Retina (tissue), 1 donor: ENCODE results near the gene CMIP.
"Not testable (repeated sequence)": the region's sequence is repeated elsewhere in the genome, so short reads cannot be mapped to it uniquely, and the experiment has no call there.

Source experiments
- DNase-seq: peaks from one replicate; pipeline ENCODE4 v3.0.0-alpha.2; 2016

Gene CMIP

DNA sequence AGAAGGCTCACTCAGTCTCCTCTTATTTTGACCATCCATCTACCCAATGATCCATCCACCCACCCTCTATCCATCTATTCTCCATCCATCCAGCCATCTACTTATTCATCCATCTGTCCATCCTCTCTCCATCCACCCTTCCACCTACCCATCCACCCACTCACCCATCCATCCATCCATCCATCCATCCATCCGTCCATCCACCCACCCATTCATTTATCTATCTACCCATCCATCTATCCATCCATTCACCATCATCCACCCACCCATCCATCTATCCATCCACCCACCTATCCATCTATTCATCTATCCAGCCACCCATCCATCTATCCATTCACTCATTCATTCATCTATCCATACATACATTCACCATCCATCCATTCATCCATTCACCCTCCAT lies 288.7 kb downstream of the CMIP start:
- DNase-seq: no peak

DNA sequence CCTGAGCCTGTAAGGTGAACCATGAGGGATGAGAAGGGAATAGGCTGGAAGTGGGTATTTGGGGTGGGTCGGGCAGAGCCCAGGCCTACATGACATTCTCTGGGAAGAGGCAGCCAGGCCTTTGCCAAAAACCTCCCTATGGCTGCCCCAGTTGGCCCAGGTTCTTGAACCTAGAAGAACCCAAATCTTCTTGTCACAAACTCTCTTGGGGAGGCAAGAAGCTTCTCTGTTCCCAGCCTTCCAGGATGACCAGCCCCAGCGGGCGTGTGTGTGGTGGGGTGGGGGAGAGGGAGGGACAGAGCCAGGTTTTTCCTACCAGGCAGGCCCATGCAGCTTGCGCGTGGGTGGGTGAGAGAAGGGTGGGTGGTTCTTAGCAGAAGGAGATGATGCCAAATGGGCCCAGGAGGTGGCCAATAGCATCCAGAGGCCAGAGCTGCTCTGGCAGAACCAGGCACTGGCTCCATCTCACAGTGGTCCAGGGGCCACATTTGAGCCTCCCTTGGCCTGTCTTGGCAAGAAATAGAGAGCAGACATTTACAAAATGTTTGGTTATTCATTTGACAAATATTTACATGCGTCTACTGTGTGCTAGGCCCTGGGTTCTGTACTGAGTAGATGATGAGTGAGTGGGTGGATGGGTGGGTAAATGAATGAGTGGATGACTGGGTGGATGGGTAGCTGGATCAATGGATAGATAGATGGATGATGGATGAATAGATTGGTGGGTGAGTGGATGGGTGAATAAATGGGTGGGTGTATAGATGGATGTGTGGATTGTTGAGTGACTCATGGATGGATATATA lies 290.2 kb downstream of the CMIP start:
- no peak for DNase-seq

DNA sequence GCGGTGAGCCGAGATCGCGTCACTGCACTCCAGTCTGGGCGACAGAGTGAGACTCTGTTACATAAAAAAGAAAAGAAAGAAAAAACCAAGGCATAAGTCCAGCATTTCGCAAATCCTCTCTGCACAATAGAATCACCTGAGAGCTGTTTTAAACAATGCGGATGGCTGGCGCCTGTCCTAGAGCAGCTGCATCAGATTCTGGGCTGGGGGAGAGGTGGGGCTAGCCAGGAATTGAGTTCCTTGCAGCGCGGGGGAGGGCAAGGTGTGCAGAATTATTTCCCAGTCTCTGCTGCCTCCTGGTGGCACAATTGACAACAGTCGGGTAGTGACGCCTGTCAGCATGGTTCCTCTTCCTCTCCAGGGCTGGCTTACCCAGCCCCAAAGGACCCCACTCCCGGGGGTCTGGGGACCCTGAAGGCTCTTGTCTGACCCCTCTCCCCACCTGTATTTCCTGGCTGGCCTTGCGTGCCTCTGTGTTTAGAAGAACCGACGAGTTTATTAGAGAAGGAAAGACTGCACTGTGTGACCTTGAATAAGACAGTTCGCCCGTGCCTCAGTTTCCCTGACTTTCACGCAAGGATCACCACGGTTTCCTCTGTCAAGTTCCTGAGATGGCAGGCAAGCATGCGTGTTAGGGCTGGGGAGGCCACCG lies 293.4 kb downstream of the CMIP start:
- peak; percentile 87 for DNase-seq

DNA sequence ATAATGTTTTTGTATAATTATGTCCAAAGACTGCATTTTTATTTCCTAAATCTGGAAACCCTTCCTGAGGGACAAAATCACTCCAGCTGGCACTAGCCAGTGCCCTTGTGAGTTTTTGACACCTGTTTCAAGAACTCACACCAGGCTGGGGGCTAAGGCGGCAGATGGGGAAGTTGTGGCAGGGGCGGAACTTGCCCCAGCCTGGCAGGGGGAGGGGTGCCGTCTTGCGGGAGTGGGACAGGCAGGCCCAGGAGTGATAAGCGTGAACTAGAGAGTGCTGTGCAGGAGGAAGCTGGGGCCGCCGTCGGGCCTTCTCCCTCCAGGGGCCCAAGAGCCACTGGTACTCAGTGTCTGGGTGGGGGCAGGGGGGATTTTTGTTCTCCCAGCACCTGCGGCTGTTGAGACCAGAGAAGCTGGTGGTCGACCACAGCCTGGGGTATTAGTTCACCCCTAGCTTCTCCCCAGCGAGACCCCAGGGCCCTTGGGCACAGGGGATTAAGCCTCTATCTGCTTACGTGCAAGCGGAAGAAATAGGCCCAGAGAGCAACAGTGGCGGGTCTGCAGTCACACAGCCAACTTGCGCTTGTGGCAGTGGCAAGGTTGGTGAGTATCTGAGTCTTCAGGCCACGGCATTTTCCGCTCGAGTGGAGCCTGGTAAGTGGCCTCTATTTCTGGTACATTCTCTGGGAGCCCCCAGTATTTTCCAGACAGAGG lies 294.3 kb downstream of the CMIP start:
- DNase-seq: no peak

DNA sequence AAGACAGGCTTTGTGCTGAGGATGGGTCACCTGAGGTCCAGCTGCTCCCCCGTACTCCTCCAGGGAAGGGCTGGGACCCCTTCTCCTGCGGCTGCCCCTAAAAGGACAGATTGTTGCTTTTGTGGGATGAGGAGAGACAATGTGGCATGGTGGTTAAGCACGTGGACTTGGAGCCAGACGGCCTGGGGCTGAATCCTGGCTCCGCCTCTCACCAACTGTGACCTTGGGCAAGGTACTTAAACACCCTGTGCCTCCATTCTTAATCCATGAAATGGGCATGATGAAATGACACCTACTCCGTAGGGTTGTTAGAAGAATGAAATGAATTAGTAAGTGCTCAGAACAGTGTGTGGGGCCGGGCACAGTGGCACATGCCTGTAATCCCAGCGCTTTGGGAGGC lies 294.9 kb downstream of the CMIP start:
- no peak for DNase-seq

DNA sequence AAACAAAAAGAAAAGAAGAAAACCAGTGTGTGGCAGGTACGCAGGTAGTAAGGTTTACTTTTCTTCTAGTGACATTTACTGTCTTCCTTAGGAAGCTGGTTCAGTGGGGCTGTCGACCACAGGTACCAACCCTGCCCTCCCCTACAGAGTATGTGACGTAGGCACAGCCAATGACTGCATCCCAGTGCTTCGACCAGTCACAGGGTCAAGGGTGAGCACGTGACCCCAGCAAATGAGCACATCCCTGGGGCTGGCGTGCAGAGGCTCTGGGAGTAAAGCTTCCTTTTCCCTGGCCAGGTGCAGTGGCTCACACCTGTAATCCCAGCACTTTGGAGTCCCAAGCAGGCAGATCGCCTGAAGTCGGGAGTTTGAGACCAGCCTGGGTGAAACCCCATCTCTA lies 295.6 kb downstream of the CMIP start:
- no peak for DNase-seq

DNA sequence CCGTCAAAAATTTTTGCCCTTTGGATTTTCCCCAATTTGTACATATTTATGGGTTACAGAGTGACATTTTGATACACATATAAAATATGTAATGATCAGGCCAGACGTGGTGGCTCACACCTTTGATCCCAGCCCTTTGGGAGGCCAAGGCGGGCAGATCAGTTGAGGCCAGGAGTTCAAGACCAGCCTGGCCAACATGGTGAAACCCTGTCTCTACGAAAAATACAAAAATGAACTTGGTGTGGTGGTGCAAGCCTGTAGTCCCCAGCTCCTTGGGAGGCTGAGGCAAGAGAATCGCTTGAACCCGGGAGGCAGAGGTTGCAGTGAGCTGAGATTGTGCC lies 296.8 kb downstream of the CMIP start:
- DNase-seq: not testable (repeated sequence)

DNA sequence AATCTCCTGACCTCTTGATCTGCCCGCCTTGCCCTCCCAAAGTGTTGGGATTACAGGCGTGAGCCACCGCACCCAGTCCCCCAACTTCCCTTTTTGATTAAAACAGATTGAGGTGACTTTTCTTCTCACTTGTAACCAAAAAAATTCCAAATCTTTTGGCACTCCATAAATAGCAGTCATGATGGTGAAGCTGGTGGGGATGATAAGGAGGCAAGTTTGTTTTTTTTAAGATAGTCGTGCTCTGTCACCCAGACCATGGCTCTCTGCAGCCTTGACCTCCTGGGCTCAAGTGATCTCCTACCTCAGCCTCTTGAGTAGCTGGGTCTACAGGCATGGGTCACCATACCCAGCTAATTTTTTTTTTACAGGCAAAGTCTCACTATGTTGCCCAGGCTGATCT lies 299.8 kb downstream of the CMIP start:
- no peak for DNase-seq

DNA sequence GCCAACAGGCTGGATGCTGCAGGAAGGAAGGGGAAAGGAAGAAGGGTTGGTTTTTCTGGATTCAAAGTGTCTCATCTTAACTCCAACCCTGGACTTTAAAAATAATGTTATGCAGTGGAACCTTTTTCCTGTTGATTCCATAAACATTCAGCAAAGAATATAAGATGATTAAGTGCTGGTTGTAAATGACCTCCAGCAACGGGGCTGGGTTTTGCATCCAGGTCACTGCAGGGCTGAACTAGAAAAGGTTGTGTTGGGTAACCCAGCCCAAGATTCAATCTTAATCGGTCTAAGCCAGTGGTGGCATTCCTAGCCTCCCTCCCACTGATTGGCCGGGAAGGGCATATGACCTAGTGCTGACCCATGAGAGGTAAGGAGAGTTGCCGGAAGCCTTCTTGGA lies 300.3 kb downstream of the CMIP start:
- no peak for DNase-seq

DNA sequence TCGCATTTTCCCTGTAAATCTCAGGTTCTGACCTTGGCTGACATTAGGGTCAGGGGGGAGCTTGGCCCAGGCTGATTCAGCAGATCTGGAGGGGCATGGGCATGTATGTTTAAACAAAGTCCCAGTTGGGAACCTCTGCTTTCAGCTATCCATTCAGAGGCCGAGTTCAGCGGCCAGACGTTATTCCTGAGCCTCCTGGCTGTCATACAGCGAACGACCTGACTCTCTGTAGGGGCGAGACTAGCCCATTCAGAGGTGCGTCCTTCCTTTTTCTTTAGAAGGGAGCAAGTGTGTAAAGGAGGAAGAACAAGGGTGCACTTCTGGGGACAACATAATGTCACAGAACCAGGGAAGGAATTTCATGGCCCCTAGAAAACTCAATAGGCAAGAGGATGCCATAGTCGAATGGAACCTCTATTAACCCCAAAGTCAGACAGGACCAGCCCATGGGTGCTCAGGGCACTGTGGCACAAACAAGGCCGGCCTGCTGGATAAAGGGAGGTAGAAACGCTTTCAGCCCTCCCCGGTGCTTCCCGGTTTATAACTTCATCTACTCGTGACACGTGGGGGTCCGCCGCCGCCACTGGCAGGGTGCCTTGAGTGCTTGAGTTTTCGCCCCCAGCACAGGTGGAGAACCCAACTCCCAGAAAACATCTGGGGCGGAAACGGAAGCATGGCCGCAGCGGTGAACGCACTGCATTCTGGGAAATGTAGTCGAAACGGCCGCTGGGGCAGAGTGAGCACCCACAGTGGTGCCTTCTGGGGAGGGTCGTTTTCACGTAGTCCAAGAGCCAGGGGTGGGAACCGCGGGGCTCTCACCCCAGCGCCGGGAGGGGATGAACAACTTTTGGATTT lies 301.3 kb downstream of the CMIP start:
- DNase-seq: peak; percentile 88

DNA sequence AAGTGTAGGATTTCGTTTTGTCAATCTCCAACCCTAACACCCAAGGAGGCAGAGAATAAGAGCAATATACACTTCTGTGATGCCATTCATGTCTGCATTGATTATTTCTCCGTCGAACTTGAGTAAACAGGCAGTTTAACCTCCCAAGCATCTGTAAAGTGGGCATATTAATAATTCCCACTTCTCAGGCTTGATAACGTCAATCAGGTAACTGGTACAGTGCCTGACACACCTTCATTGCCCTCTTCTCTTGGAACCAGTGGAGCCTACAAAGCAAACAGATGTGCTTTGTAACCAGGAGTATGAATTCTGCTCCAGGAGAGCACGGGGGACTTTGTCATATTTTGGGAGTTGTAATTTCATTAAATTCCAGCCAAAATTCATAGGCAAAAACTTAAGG lies 302.0 kb downstream of the CMIP start:
- no peak for DNase-seq

DNA sequence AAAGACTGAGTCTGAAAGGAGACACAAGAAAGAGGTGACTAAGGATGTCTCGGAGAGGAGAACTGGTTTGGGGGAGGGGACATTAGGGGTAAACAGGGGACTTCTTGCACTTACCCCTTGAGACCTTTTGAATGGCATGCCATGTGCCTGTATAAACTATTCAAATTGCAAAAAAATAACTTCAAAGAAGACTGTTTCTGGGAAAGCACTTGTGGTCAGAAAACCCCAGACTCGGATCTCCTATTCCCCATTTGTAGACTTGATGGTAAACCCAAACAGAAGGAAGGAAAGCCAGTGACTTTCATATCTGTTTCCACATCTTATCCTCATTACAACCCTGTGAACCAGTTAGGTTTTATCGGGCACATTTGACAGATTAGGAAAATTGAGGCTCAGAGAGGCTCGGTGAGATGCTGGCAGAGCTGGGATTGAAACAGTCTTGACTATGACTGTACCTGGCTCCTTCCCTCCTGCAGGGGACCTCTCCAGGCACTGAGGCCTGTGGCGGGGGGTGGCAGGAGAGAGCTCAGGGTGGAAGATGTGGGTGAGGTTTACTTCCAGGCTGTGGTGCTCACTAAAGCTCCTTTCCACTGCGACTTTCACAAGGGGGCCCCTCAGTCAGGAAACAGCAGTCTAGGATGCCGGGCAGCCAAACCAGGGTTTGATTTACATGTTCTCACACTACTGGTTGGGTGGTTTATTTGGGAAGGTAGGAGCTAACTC lies 304.0 kb downstream of the CMIP start:
- DNase-seq: no peak

DNA sequence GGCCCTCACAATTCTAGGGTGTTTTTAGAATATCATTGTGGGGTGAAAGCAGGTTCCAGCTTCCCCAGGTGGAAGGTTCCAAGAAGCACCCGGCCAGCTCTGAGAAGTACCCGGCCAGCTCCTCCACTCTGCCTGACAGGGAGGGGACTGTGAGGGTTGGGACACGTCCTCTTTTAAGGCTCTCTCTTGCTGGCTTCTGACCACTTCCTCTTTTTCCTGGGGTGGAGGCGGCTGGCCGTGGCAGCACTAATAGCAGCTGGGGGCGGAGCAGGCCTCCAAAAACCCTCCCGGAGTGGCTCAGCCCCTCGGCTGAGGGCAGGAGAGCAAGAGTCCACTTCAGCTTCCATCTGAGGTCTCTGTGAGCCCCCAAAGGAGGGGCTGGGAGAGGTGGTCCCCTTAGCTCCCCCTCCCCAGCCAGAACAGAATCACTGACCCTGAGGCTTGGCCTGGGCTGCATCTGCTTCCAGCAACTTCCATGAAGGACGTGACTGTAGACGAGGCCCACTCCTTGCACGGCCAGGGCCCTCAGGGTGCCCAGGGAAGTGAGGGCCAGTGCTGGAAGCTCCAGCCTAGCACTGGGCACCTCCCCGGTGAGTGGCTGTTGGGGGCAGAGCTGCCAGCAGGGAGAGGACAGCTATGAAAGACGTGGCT lies 307.7 kb downstream of the CMIP start:
- DNase-seq: no peak

DNA sequence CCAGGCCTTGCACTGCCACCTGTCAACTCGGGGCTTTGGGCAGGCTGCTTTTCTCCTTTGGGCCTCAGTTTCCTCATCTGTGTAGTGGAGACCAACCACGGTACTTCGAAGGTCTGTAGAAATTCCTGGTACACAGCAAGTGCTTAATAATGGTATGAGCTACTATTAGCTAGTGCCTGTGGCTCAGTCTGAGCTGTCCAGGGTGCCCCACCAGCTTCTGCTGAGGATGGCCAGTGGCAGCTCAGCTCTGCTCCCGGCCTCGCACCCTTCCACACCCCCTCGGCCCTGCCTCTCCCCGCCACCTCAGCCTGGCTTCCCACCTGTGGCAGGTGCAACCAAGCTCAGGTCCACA lies 308.2 kb downstream of the CMIP start:
- DNase-seq: no peak

DNA sequence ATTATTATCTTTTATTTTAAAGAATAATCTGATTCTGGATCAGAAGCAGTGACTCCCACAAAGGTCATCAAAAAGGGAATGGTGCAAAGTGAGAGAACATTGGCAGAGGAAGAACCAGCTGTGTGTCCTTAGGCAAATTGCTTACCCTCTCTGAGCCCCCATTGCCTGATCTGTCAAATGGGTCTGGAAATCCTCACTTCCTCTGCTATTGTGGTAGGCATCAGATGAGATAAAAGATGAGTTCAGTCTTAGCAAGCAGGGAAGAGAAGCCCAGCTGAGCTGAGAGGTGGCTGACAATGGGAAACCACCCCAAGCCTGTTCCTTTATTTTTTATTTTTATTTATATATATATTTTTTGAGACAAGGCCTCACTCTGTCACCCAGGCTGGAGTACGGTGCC lies 310.2 kb downstream of the CMIP start:
- DNase-seq: no peak

DNA sequence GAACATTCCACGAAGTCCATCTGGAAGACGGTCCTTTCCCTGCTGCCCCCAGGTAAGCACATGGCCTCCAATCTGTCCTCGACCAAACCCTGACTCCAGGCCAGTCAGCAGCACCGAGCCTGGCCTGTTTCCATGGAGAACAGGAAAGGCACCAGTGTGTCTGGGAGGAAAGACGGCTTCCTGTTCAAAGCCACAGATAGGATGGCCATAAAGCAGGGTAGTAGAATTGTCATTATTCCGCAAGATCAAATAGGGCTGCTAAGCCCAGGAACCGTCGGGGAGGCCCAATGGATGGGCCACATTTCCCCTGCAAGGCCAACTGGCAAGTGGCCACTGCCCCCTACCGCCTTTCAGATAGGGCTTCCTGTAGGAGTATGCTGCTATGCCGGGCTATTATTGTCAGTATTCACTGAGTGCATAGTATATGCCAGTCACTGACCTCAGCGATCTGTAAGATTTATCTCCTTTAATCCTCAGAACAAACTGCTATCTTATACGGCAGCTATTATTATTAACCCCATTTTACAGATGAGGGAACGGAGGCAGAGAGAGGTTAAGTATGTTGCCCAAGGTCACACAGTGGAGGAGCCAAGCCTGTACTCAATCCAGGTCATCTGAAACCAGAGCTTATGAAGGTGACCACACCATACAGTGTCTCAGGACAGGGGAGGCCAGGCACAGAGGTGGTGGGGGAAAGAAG lies 311.5 kb downstream of the CMIP start:
- no peak for DNase-seq

DNA sequence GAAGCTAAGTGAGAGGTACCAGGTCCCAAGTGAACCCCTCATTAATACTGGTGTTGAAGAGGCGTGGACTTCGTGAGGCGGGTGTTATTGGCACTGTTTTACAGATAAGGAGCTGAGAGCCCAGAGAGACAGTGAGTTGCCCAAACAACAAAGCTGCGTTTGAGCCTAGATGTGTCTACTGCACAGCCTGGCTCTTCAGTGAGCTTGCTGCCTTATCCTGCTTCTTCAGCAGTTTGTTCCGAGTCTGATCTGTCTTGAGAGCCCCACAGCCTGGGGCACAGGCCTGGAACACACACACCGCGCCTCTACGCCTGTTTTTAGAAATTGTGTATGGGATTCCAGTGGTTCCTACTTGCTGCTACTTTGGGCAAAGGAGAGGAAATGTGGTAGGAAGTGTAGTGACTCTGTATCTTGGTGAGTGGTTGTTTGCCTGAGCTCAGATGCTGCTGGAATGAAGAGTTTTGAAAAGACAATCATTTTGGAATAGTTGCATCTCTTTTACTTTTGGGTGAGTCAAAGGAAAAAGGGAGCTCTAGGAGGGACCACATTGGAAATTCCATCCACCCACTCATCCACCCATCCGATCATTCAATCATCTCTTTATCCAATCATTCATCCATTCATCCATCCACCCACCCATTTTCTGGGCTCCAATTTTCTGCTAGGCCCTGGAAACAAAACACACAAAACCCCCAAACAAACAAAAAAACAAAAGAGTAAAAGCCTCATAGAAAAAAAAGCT lies 312.2 kb downstream of the CMIP start:
- DNase-seq: no peak

DNA sequence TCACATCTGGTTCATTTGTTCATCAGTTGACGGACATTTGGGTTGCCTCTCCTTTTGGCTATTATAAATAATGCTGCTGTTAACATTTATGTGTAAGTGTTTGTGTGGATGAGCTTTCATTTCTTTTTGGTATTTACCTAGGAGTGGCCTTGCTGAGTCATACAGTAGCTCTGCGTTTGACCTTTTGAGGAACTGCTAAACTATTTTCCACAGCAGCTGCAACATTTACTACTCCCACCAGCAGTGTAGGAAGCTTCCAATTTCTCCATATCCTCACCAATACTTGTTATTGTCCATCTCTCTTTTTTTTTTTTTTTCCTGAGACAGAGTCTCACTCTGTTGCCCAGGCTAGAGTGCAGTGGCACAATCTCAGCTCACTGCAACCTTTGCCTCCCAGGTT lies 313.8 kb downstream of the CMIP start:
- no peak for DNase-seq
